ENCODE measurements around the gene CAVIN4.

Gene CAVIN4, protein sequence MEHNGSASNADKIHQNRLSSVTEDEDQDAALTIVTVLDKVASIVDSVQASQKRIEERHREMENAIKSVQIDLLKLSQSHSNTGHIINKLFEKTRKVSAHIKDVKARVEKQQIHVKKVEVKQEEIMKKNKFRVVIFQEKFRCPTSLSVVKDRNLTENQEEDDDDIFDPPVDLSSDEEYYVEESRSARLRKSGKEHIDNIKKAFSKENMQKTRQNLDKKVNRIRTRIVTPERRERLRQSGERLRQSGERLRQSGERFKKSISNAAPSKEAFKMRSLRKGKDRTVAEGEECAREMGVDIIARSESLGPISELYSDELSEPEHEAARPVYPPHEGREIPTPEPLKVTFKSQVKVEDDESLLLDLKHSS

DNA sequence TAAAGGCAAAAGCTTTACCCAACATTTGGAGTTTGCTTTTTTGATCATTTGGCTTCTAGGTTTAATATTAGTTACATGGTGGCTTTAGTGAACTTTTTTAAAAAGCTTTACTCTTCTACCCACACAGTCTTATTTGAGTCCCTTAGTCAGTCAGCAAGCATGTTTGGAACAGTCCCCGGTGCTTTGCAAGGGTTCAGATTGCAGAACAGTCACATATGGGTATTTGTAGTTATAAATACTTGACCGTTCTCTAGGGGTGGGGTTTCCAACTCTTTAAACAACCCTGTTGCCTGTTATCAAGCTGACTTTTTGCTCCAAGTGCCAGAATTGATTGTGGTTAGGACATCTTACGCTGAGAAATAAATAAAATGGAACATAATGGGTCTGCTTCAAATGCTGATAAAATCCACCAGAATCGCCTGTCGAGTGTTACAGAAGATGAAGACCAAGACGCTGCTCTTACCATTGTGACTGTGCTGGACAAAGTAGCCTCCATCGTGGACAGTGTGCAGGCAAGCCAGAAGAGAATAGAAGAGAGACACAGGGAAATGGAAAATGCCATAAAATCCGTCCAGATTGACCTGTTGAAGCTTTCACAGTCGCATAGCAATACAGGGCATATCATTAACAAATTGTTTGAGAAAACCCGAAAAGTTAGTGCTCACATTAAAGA is at the start of gene CAVIN4:
Gene CAVIN4 (plus strand): TSS at position 304 of the 673 bp plus-strand sequence. CDS start 65 bp downstream, at position 369.
- no peak for DNase-seq

DNA sequence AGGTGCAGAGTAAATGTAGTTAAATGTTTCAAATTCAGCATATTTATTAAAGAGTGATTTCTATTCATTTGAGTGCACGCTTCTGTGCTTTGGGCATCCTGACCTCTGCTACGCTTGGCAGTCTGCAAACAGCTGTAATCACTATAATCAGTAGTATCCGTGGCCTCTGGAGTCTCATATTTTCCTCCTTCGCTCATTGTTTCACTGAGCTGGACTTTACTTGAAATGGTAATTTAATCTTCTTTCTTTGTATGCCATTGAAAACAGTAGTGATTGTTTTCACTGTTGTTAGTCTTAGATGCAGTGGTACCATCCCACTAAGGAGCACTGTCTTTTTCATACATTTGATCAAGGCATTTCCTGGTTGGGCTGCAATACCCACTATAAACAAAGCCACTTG is 43.5 kb upstream of the CAVIN4 start:
- no peak for DNase-seq

DNA sequence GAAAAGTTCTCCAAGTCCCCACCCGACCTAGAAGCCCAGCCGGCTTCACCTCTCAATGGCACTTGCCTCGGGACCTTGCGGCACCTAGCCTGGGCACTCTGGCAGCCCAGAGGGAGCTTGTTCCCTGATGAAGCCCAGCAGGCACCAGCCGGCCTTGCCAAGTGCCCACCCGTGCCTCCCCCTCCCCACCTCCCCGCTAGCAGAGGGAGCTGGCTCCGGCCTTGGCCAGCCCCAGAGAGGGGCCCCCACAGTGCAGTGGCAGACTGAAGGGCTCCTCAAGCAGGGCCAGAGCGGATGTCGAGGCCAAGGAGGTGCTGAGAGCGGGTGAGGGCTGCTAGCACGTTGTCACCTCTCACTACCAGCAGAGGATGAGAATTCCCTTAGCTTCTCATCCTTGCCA is 37.6 kb upstream of the CAVIN4 start:
- no peak for DNase-seq

DNA sequence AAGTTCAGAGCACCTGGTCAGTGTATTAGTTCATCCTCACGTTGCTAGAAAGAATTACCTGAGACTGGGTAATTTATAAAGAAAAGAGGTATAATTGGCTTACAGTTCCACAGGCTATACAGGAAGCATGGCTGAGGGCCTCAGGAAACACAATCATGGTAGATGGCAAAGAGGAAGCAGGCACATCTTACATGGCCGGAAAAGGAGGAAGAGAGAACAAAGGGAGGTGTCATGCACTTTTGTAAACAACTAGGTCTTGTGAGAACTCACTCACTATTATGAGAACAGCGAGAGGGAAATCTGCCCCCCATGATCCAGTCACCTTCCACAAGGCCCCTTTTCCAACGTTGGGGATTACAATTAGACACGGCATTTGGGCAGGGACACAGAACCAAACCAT is 28.8 kb upstream of the CAVIN4 start:
- no peak for DNase-seq

DNA sequence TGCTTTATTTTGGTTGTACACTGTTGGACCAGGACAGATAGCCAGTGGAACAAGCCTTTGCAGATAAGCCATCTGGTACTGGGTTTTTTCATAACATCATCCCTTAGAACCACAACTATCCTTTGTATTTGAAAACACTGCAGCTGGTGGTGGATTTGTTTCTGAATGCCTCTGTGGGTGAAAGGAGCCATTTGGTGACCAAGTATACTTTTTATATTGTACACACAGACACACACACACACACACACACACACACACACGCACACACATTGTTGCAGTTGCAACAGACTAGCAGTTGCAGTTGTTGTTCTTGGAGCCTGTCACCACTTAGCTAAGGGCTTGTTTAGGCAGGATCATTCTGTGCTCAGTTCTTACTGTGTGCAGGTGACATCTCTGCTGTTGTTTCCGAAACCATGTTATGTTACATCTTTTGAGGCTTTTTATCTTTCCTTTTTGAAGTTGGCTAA is 22.9 kb upstream of the CAVIN4 start:
- DNase-seq, result no peak

DNA sequence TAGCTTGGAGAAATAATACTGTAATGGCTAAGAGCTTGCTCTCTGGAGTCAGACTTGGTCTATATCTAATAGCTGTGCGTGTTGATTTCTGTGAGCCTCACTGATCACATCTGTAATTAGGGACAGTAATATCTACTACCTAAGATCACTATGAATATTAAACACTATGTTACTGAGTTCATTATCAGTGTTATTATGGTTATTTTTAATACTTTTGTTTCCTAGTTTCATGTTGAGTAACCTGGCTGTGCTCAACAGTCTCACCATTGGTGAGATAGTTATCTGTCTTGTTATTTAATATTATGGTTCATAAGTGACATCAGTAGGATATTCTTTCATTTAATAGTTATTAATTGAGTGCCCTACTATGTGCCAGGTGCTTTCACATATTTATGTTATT is 22.4 kb upstream of the CAVIN4 start:
- DNase-seq, result no peak

DNA sequence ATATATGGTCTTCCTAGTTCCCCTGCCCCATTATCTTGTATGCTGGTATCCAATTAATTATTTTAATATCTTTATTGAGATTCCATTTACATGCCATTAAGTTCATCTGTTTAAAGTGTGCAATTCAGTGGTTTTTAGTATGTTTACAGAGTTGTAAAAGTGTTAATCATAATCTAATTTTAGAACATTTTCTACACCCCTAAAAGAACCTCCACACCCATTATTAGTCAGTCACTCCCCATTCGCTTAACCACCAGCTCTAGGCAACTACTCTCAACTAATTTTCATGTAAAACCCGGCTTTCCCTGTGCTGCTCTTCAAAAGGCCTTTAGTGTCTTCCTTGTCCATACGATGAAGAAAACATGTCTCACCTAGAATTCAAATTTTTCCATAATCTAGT is 20.8 kb upstream of the CAVIN4 start:
- DNase-seq, result no peak

DNA sequence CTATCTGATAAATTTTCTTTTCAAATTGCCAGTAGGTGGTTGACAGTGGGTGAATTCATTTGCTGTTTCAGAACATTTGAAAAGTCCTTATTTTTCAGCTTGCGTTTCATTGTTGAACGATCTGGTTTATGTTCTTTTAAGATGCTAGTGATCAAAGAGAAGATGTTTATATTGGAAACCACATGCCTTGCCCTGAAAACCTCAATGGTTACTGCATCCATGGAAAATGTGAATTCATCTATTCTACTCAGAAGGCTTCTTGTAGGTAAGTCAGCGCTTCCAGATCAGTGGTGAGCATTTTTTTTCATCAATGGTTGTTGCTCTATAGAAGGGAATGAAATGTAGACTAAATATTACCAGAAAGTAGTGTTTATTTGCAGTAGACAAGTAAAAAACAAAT is 16.6 kb upstream of the CAVIN4 start:
- DNase-seq, result no peak

DNA sequence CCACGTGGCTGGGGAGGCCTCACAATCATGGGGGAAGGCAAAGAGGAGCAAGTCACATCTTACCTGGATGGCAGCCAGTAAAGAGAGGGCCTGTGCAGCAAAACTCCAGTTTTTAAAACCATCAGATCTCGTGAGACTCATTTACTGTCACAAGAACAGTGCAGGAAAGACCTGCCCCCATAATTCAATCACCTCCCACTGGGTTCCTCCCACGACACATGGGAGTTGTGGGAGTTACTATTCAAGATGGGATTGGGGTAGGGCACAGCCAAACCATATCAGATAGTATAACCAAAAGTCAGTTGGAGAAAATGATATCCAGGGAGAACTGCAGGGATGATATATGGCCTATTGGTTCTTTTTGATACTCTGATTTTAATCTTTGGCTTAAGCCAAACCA is 10.0 kb upstream of the CAVIN4 start:
- DNase-seq, result no peak

DNA sequence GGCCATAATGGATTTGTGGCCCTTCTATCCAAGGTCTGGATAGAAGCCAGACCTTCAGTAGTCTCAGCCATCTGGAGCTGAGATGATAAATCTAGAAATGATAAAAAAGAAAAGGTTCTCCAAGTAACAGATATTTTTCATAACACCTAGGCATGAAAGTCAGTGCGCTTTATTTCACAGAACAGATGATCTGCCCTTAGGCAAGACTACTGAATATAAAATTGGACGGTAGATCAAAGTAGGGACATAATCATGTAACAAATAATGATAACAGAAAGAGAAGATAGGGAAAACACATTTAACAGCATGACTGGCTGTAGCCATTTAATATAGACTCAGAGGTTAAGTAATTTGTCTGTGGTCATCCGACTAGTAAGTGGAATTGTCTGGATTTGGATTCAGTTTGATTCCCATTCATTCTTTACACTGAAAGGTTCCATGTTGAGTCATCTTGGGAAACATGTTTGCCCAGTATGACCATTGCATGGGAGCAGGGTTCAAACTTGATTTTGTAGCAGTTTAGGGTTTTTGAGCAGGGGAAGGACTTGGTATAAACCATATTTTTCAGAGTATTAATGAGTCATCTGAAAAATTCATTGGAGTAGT is 4.1 kb upstream of the CAVIN4 start:
- no peak for DNase-seq

DNA sequence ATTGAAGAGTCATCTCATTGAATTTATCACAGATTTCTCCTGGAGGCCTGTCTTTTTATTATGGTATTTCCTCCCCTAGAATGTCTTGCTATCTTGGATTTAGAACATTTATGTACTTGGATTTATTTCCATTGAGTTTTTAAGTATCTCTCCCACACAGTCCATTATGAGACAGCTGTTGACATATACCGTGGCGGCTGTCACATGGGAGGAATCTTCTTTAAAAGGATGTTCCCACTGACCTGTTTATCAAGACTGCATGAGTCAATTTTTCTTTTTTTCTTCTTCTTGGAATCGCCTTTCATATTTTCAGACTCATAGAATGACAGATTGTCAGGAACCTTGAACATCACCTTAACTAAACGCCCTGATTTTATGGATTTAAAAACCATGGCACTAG is 2.9 kb upstream of the CAVIN4 start:
- no peak for DNase-seq

DNA sequence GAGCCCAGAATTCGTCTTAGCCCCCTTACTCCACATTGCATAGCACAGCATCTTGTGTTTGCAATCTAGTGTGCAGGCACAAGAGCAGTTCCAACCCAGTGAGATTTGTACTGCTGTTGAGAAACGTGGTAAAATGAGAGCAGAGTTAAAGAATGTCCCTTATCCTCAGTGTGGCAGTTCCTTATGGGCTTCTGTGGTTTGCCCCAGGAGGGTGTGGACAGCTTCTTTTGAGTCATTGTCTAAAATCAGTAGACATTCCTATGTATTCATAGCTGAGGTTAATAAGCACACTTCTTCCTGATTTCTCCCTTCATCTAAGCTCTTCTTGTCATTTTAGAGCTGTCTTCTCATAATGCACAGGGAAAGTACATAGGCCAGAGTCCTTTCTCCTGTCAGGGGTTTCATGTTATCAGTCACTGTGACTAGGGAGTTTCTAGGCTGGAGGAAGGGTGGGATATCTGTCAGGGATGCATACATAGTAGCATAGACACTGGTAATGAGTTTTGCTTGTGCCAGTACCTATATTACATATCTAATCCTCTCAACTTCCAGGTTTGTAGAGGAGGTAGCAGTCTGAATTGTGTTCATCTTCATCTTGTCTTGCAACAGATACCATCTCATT is 2.0 kb upstream of the CAVIN4 start:
- no peak for DNase-seq

DNA sequence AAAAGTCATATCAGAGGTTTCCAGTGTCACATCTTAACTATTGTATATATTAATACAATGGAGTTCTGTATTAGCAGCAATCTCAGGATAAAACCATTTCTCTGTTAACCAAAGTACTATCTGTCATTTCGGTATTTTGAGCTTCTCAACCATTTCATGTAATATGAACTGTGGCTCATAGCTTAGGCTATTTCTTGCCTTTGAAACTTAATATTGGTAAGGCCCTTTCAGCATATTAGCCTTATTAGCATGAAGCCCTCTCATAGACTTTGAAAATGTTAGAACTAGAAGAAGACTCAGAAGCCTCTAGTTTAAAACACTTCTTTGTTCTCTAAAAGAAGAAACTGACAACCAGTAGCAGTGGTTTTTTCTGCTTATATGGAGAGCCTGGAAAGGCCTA is 731 bp downstream of the CAVIN4 start:
- no peak for DNase-seq

DNA sequence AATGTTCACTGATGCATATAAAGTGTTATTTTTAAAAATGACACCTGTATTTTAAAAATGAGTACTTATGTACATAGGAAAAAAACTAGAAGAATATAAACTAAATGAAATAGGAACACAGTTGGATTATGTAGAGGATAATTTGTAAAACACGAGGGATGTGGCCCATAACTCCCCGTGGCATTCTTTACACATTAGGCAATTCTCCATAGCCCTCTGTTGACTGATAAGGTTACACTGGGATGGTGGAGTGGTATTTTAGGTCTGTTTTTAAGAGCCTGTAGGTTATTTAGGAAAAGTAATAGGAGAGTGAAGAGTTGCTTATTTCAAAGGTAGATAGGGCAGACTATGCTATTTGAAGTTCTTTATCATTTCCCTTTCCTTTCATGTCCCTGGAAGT is 1.8 kb downstream of the CAVIN4 start:
- DNase-seq, result no peak

DNA sequence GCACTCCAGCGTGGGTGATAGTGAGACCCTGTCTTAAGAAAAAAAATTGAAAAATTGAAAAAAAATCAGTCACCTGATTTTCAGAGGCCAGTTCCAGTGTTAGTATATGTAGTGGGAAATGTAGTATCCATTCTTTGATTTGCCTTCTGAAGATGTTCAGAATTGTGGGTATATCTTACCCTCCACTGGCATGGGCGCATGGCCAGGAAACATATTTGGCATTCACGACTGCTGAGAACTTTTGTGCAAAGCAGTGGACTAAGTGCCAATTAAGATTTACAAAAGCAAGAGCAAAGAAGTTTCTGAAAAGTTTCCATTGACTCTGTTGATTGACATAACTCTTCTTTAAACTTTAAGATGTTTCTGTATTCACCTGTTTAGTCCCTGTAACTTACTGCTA is 2.4 kb downstream of the CAVIN4 start:
- DNase-seq, result no peak

DNA sequence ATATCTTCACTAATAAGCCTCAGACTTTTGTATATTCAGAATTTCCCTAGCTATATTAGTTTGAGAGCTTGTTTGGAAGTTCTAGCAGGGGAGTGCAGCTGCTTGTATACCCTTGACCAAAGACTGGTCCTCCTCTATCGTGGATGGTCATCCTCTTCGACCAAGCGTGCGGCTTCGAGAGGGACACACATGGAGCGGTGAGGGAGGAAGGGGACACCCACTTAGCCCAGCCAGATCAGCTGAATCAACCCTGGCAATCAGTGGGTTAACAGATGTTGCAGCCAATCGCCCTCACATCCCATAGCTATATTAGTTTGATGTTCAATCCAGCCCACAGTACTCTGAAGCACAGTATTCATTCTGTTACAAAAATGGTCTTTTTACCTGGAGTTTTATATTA is 3.2 kb downstream of the CAVIN4 start:
- DNase-seq, result no peak

DNA sequence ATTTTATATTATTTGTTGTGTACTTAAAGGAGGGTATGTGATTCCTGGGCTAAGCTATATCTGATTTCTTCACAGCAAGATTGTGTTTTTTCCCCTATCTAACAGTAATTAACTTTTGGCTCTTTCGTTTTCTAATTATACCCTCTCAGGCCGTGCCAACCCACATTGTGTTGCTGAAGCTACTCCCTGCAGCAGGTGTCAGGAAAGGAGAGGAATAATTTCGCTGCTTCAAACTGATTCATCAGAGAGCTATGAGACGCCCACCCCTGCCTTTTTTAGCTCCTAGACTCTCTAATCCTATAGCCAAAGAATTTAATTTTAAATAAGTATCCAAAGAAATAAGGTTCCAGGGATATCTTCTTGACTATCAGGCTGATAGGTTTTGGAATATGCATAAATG is 3.8 kb downstream of the CAVIN4 start:
- DNase-seq, result no peak

DNA sequence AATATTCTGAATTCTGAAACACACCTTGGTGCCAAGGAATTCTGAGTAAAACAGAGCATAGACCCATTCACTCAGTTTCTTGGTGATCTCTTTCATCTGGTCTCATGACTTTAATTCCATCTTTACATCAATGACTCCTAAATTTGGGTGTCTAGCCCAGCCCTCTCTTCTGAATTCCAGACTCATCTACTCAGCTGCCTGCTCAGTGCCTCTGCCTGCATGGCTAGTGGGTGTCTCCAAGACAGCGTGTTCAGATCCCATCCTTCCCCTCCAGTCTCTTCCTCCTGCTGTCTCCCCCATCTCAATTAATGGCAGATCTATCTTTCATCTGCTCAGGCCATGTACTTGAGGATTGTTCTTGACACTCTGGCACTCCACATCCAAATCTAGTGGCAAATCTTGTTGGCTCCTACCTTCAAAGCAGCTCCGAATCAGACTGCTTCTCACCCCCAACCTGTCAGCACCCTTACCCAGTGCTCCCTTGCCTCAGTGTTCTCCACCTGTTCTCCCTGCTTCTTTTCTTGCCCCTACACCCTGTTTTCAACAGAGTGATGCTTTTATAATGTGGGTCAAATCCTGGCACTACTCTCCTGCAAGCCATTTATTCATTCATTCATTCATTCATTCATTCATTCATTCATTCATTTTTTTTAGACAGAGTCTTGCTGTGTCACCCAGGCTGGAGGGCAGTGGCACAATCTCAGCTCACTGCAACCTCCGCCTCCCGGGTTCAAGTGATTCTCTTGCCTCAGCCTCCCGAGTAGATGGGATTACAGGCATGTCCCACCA is 5.3 kb downstream of the CAVIN4 start:
- no peak for DNase-seq

DNA sequence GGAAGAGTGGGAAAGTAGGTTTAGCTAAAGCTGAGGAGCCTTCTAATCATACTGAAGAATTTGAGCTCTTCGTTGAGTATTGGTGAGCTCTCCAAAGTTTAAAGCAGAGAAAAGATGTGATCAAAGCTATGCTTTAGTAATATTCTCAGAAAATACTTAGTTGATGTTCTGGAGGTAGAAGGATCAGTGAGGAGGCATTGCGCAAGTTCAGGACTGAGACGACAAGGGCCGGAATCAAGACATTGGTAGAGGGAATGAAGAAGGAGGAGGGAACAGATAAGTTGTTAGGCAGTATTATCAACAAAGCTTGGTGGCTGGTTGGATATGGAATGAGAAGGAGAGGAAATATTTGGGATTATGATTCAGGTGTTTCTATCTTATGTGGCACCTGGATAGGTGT is 7.1 kb downstream of the CAVIN4 start:
- no peak for DNase-seq

DNA sequence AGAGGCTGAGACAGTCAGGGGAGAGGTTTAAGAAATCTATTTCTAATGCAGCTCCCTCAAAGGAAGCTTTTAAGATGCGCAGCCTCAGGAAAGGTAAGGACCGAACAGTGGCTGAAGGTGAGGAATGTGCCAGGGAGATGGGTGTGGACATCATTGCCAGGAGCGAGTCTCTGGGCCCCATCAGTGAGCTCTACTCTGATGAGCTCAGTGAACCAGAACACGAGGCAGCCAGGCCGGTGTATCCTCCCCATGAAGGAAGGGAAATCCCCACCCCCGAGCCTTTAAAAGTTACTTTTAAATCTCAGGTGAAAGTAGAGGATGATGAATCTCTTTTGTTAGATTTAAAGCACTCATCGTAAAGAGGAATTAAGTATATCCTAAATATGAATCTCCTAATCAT is 8.2 kb downstream of the CAVIN4 start:
- DNase-seq, result no peak

DNA sequence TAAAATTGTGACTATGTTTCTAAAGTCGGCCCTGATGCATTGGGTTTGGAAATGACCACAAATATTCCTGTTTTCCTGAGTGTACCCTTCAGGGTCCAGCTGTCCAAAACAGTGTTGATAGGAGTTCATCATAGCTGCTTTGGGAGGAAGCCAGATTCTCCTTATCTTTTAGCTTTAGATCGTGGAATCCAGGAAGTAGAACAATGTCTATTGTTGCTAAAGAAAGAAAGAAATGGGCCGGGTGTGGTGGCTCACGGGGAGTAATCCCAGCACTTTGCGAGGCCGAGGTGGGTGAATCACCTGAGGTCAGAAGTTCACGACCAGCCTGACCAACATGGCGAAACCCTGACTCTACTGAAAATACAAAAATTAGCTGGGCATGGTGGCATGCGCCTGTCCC is 9.5 kb downstream of the CAVIN4 start:
- no peak for DNase-seq

DNA sequence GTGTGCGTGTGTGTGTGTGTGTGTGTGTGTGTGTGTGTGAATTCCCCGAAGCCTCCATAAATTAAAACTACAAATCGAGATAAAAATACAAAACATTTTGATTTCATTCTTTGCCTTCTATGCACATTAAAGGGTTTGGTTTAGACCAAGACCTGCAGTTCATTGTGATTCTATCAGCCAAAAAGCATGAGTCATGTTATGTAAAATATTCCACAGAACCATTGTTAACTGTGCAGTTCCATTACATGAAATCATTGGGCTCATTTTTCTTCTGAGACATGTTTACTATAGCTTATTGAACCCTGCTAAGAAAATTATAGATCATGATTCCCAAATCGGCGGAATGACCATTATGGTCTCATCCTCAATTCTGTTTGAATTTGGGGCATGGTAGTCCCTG is 11.7 kb downstream of the CAVIN4 start:
- no peak for DNase-seq

DNA sequence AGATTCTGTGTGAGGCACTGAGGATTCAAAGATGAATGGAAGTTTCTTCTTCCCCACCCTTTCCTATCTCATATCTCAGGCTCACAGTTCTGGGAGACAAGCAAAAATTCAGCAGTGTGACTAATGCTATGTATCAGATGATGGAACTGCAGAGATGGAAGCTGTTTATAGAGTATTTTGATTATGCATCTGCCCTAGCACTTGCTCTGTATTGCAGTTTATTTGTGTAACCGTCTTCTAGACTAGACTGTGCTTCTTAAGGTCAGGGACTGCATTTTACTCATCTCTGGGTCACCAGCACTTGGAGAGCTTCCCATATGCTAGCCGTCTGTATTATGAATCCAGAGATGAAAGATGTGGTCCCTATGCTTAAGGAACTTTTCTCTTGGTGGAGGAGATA is 12.6 kb downstream of the CAVIN4 start:
- peak; percentile 27 for DNase-seq
